GM12878 (cell line): ENCODE measurements around the gene ZSCAN23. TPM values are rescaled to one million over a fixed set of nuclear protein-coding genes. Genes with fewer than 3 reads are reported as not detected.
A peak's percentile ranks its signal among the peaks of the same experiment; 100 is the strongest.

ENCODE experiments used
- ATAC-seq: fragments of 200-7000 bp; cut with Tn5 transposase; 3 replicates; pipeline ENCODE4 v1.9.1; 2020; ENCODE audit warnings: mild to moderate bottlenecking, moderate library complexity
- BruUV-seq: library from RNA; stranded (reverse); fragments of 400-500 nt; replicated peaks from 2 replicates; lab custom pipeline; 2021; lab: Mats Ljungman, UMichigan
- CTCF ChIA-PET: fragments of 300-600 bp; sonication (Branson Sonifier 250); formaldehyde crosslinking; extraction: SDS; loops from one replicate; lab custom pipeline; 2021; ENCODE audit warnings: inconsistent platforms; lab: Yijun Ruan, JAX
- POLR2A ChIA-PET: fragments of 350-600 bp; formaldehyde crosslinking; extraction: SDS; loops from one replicate; lab custom pipeline; 2021; ENCODE audit warnings: inconsistent platforms; lab: Charles Lee
- RAD21 ChIA-PET: fragments of 300-600 bp; sonication (Branson Sonifier 250); formaldehyde crosslinking; loops from one replicate; lab custom pipeline; 2023; ENCODE audit warnings: antibody characterized with exemption; ENCODE audit not compliant: unreplicated experiment; lab: Charles Lee
- SMC1A ChIA-PET: fragments of 300-600 bp; sonication (Branson Sonifier 250); formaldehyde crosslinking; loops from one replicate; lab custom pipeline; 2023; ENCODE audit not compliant: unreplicated experiment, uncharacterized antibody; lab: Charles Lee
- DNase-seq: peaks from one replicate; pipeline ENCODE4 v3.0.0-alpha.2; 2011; ENCODE audit warnings: low read depth, low spot score
- FAIRE-seq: peaks from 3 replicates; lab custom pipeline; 2011; peaks lifted over from hg19 to GRCh38; lab: Jason Lieb, UNC
- H2AFZ ChIP-seq: 2 replicates; pipeline ENCODE4 v1.6.0; 2011; ENCODE audit warnings: low read depth, low read length, control low read depth; ENCODE audit not compliant: control insufficient read depth
- H3K27ac ChIP-seq: 2 replicates; pipeline ENCODE4 v1.5.1; 2011; ENCODE audit warnings: control low read depth; ENCODE audit not compliant: control insufficient read depth, insufficient read depth
- H3K27me3 ChIP-seq, 2 experiments: replicated peaks in 1 of 2; 2 replicates each; pipeline versions ENCODE4 v1.6.0 to v1.6.1; 2011; ENCODE audit warnings: low read length in 1 of 2; ENCODE audit not compliant: control insufficient read depth in 2 of 2, insufficient read depth in 2 of 2
- H3K36me3 ChIP-seq, 2 experiments: 2 replicates each; pipeline ENCODE4 v1.5.1; 2011; ENCODE audit warnings: low read length in 1 of 2; ENCODE audit not compliant: control insufficient read depth in 2 of 2, insufficient read depth in 2 of 2
- H3K4me1 ChIP-seq: 2 replicates; pipeline ENCODE4 v1.6.1; 2011; ENCODE audit warnings: mild to moderate bottlenecking, low read length, moderate library complexity, mixed read lengths; ENCODE audit not compliant: control insufficient read depth, insufficient read depth
- H3K4me2 ChIP-seq: 2 replicates; pipeline ENCODE4 v1.6.0; 2011; ENCODE audit warnings: control low read depth; ENCODE audit not compliant: control insufficient read depth, insufficient read depth
- H3K4me3 ChIP-seq: fragments of 200-600 bp; sonication (generic); 2 replicates; pipeline ENCODE4 v1.5.1; 2016
- H3K79me2 ChIP-seq: 2 replicates; pipeline ENCODE4 v1.6.0; 2011; ENCODE audit warnings: low read length; ENCODE audit not compliant: control insufficient read depth, insufficient read depth
- H3K9ac ChIP-seq: 2 replicates; pipeline ENCODE4 v1.8.0; 2011; ENCODE audit warnings: low read length, control low read depth, mixed read lengths; ENCODE audit not compliant: control insufficient read depth, insufficient read depth
- H3K9me3 ChIP-seq: replicated peaks from 3 replicates; pipeline ENCODE4 v1.5.1; 2011; ENCODE audit warnings: mild to moderate bottlenecking, low read length; ENCODE audit not compliant: control insufficient read depth, insufficient read depth
- H4K20me1 ChIP-seq: 2 replicates; pipeline ENCODE4 v1.6.0; 2011; ENCODE audit not compliant: control insufficient read depth, insufficient read depth
- CBX5 ChIP-seq: sonication (generic); IDR thresholded peaks from 2 replicates; pipeline ENCODE4 v1.6.1; 2016; ENCODE audit warnings: low read depth, moderate library complexity, mild to moderate bottlenecking, inconsistent platforms
- FOS ChIP-seq: IDR thresholded peaks from 3 replicates; pipeline ENCODE4 v1.6.1; 2011; ENCODE audit warnings: borderline replicate concordance; ENCODE audit not compliant: insufficient read length; ENCODE audit errors: extremely low read depth
- FOXM1 ChIP-seq: IDR thresholded peaks from 2 replicates; pipeline ENCODE4 v1.6.1; 2012; ENCODE audit warnings: low read depth, mild to moderate bottlenecking, inconsistent platforms, low read length, moderate library complexity
- LARP7 ChIP-seq: fragments of 450-650 bp; IDR thresholded peaks from 2 replicates; pipeline ENCODE4 v1.6.1; 2017; ENCODE audit warnings: mild to moderate bottlenecking
- MTA3 ChIP-seq: IDR thresholded peaks from 2 replicates; pipeline ENCODE4 v1.6.1; 2012; ENCODE audit warnings: low read length, inconsistent platforms, borderline replicate concordance
- NFIC ChIP-seq: IDR thresholded peaks from 2 replicates; pipeline ENCODE4 v1.6.1; 2012; ENCODE audit warnings: low read depth, mild to moderate bottlenecking, inconsistent platforms, low read length, moderate library complexity
- RUNX3 ChIP-seq: IDR thresholded peaks from 2 replicates; pipeline ENCODE4 v1.6.1; 2012; ENCODE audit warnings: low read length, inconsistent platforms
- SP1 ChIP-seq: IDR thresholded peaks from one replicate; pipeline ENCODE4 v1.6.1; 2011; ENCODE audit warnings: low read depth, low read length
- SREBF2 ChIP-seq: IDR thresholded peaks from 2 replicates; pipeline ENCODE4 v1.6.1; 2012; ENCODE audit warnings: mild to moderate bottlenecking, low read length
- TARDBP ChIP-seq: IDR thresholded peaks from 2 replicates; pipeline ENCODE4 v1.6.1; 2016; ENCODE audit warnings: borderline replicate concordance
- ZNF24 ChIP-seq: fragments of 450-650 bp; IDR thresholded peaks from 2 replicates; pipeline ENCODE4 v1.6.1; 2017; ENCODE audit warnings: antibody characterized with exemption, mild to moderate bottlenecking
- WGBS: methylation state at CpG from one replicate; pipeline ENCODE4 v1.1.6; 2016; ENCODE audit warnings: low lambda C conversion rate; ENCODE audit not compliant: insufficient replicate concordance, insufficient coverage; ENCODE audit errors: missing lambda C conversion rate; 5-methylcytosine and 5-hydroxymethylcytosine counted together
- in situ Hi-C: fragments of 300-500 bp; cut with MboI; formaldehyde crosslinking; loops from 9 replicates; pipeline ENCODE4 v1.14.3; 2018; ENCODE audit warnings: mixed read lengths
- intact Hi-C: fragments of 100-400 bp; cut with micrococcal nuclease; formaldehyde crosslinking; loops from one replicate; pipeline ENCODE4 v1.14.2; 2022; ENCODE audit not compliant: unreplicated experiment
- polyA plus RNA-seq, 11 experiments: library from polyadenylated mRNA; depleted of rRNA in 4 of 11; unstranded in 6 of 11; stranded (reverse) in 5 of 11; fragments of >200 nt; fragmentation: Nextera tagmentation in 4 of 11; fragmentation: Illumina TruSeq in 1 of 11; extraction: Ambion mirVana in 4 of 11; extraction: Trizol in 1 of 11; gene quantifications; 1 replicate in 1 of 11; 2 replicates in 10 of 11; pipeline versions ENCODE4 v1.2.1 to v1.2.3, GENCODE V29; 2011 to 2016; ENCODE audit warnings: inconsistent platforms in 2 of 11, missing spikeins in 2 of 11, low read depth in 1 of 11
- total RNA-seq, 4 experiments: library from RNA; depleted of rRNA in 3 of 4; stranded (reverse); fragments of >200 nt in 3 of 4; fragmentation: Illumina TruSeq in 1 of 4; extraction: Trizol in 1 of 4; gene quantifications; 2 replicates each; pipeline versions ENCODE4 v1.2.1 to v1.2.3, GENCODE V29; 2013 to 2021
- TF ChIP-seq, protein P1 (sequence below): fragments of 150-350 bp; IDR thresholded peaks from 2 replicates; pipeline ENCODE4 v1.6.1; 2014; ENCODE audit warnings: mild to moderate bottlenecking, low read depth, low read length
- TF ChIP-seq, protein P2 (sequence below): fragments of 450-650 bp; IDR thresholded peaks from 2 replicates; pipeline ENCODE4 v1.6.1; 2017; ENCODE audit warnings: low read depth, mild to moderate bottlenecking, moderate library complexity

ZSCAN23 gene
- total and polyA plus RNA-seq, 10 of the 15 experiments (the other 5 are each of a cell fraction or from before 2014, with no cell fraction given): 0.04 to 2.3 (median 0.84) TPM

DNA sequence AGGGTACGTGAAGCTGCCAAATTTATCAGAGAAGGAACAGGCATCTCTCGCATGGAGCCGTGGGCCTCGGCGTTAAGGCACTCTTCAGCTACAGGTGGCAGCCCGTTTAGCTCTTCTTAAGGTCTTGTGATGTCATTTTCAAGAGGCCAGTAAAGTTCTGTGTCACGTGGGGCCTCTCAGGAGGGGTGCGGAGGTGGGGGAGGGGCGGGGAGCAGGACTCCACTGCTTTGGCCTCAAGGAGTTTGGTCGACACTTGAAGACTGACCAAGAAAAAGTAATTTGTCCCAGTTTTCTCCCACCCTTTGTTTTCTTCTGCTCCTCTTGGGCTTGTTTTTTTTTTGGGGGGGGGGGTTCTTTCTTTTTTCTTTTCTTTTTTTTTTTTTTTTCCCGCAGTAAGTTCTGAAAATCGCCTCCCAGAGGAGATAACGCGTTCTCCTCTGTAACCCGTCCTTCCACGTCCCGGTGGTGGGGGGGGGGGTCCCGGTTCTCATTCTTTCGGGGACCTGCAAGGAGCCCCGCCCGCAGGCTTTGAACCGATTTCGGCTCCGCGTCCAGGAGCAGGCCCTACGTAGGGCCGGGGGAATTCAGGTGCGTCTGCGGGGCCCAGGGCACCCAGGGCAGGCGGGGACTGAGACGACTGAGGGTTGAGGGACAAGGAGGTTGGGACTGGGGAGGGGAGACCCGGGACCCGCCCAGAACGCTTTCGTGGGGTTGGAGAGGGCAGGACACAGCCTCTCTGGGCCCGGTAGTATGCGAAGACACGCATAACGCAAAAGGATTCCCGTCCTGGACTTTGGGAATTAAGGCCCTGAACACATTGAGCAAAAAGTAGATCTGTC lies 46.3 kb upstream of the ZSCAN23 start (continued):
- TF ChIP-seq, protein P1, sequence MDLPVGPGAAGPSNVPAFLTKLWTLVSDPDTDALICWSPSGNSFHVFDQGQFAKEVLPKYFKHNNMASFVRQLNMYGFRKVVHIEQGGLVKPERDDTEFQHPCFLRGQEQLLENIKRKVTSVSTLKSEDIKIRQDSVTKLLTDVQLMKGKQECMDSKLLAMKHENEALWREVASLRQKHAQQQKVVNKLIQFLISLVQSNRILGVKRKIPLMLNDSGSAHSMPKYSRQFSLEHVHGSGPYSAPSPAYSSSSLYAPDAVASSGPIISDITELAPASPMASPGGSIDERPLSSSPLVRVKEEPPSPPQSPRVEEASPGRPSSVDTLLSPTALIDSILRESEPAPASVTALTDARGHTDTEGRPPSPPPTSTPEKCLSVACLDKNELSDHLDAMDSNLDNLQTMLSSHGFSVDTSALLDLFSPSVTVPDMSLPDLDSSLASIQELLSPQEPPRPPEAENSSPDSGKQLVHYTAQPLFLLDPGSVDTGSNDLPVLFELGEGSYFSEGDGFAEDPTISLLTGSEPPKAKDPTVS: no peak
- TF ChIP-seq, protein P2, sequence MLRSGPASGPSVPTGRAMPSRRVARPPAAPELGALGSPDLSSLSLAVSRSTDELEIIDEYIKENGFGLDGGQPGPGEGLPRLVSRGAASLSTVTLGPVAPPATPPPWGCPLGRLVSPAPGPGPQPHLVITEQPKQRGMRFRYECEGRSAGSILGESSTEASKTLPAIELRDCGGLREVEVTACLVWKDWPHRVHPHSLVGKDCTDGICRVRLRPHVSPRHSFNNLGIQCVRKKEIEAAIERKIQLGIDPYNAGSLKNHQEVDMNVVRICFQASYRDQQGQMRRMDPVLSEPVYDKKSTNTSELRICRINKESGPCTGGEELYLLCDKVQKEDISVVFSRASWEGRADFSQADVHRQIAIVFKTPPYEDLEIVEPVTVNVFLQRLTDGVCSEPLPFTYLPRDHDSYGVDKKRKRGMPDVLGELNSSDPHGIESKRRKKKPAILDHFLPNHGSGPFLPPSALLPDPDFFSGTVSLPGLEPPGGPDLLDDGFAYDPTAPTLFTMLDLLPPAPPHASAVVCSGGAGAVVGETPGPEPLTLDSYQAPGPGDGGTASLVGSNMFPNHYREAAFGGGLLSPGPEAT: no peak

DNA sequence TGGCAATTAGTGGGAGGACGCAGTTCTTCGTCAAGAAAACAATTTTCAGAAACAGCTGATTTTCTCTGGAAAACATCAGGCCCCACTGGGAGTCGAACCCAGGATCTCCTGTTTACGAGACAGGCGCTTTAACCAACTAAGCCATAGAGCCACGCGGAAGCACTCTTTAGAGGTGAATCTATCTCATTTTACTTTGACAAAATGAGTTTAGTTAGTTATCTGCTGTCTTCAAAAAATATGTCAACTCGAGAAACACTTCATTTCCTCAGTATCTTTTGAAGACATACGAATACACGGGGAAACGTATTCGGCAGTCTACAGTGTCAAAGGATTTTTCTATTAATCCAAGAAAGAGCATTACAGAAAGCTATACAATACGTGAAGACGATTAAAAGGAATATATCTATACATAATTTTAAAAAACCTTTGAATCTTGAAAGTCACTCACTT lies 45.6 kb upstream of the ZSCAN23 start:
- no peak for FAIRE-seq
- TF ChIP-seq TARDBP: peak; percentile 86
- no peak for TF ChIP-seq LARP7
- TF ChIP-seq FOXM1: no peak
- TF ChIP-seq CBX5: no peak
- 0 out of 2 replicates have a peak, but pooled peaks have one; percentile 42 for TF ChIP-seq NFIC
- TF ChIP-seq SREBF2: peak; percentile 88
- TF ChIP-seq, protein P2: no peak
- TF ChIP-seq MTA3: peak; percentile 53; the same call in 1 of the 2 replicates
- peak; percentile 96 for TF ChIP-seq ZNF24
- TF ChIP-seq SP1: no peak
- TF ChIP-seq RUNX3: peak; percentile 20; the same call in 1 of the 2 replicates
- TF ChIP-seq FOS: no peak

More for the DNA sequence above, 45.6 kb upstream of the ZSCAN23 start:
- peak overlapping the region; percentile 38 for H2AFZ ChIP-seq
- no TSS peak for BruUV-seq
- ChIA-PET RAD21 (interaction anchor here (0.6 kb wide), 1 partner anchor 9 kb away, joined by 3 read pairs; no protein-coding TSS in a partner anchor), SMC1A (interaction anchor here (0.8 kb wide), 1 partner anchor 16 kb away, joined by 3 read pairs; no protein-coding TSS in a partner anchor), CTCF (no interaction called here), POLR2A (interaction anchor here (0.6 kb wide), 1 partner anchor 409 kb away, joined by 3 read pairs; the partner anchor contains the start of gene ZNF165)
- H3K4me2 ChIP-seq: peak overlapping the region; percentile 39
- 12% methylated on average over 14 of the region's 14 CpGs for WGBS
- no peaks in the 10 kb centered on the region for H3K27me3 ChIP-seq
- intact Hi-C loops: loop anchor here (5.0 kb wide), 1 partner anchor 92 kb away; the partner anchor contains the start of gene ZSCAN12
- DNase-seq (peak; percentile 66), ATAC-seq (peak; percentile 28)
- no peaks in the 10 kb centered on the region; the same call in 2 of the 3 replicates for H3K9me3 ChIP-seq
- H3K4me3 ChIP-seq: peak overlapping the region; percentile 25; the same call in 1 of the 2 replicates
- in situ Hi-C loops: no loop called here
- no peaks in the 10 kb centered on the region for H3K36me3 ChIP-seq
- no peak overlapping the region for H3K27ac ChIP-seq
- no peaks in the 10 kb centered on the region for H4K20me1 ChIP-seq
- no peak overlapping the region; the same call in 1 of the 2 replicates for H3K9ac ChIP-seq
- no peaks in the 10 kb centered on the region for H3K79me2 ChIP-seq
- no peaks in the 10 kb centered on the region for H3K4me1 ChIP-seq
